Femur (tissue), 1 donor: ENCODE measurements around the gene SLC23A2.
"Not testable (repeated sequence)": the region's sequence is repeated elsewhere in the genome, so short reads cannot be mapped to it uniquely, and the experiment has no call there.

Source experiments
- DNase-seq: peaks from one replicate; pipeline ENCODE4 v3.0.0-alpha.2; 2017

SLC23A2 gene

GRCh38 chr20:4871486-4871885, 129.8 kb downstream of the SLC23A2 start:
- DNase-seq, result no peak

DNA sequence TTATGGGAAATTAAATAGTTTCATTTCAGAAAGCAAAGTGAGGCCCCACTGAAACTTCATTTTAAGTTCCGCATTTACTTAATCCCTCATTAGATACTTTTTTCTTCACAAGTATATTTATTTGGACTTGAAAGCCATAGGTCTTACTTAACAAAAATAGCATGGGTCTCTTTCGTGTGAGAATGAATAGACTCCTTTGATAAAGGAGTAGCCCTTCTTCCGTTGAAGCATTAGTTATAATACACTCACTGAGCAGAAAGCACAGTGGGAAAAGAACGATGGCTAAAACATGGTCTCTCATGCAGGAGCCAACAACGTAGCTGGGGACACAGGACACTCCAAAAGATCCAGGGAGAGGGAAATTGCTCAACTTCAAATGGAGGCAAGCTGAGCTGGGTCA, 130.4 kb downstream of the SLC23A2 start:
- no peak for DNase-seq

DNA sequence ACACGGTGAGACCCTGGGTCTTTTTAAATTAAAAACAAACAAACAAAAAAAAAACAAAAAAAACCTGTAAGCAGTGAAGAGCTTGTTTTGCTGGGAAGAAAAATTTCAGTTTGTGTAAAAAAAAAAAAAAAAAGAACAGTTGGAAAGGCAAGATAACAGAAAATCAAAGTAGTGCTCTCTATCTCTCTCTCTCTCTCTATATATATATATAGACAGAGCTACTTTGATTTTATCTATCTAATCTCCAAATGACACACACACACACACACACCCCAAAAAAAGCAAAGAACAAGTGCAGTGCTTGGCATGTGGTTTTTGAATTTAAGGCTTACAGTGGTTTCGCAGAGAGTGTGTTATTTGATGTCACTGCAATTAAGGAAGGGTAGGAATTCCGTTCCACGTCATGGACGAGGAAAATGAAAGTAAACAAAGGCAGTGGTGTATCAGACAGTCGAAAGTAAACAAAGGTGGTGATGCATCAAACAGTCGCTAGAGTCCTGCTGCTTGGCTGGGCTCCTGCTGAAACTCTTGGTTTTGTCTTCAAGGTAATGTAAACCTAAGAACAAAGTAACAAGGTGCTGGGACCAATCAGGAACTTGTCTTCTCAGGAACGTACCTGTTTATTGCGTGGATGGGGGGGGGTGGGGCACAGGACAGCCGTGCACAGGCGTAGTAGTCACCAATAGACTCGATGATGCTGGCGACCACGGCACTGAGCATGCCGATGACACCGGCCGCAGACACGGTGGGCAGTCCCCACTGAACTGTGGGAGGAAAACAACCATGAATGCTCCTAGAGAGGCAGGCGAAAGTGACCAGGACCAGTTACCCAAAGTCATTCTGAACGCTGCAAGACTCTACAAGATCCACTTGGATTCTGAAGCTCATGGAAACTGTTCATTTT, 131.8 kb downstream of the SLC23A2 start:
- DNase-seq, result no peak

DNA sequence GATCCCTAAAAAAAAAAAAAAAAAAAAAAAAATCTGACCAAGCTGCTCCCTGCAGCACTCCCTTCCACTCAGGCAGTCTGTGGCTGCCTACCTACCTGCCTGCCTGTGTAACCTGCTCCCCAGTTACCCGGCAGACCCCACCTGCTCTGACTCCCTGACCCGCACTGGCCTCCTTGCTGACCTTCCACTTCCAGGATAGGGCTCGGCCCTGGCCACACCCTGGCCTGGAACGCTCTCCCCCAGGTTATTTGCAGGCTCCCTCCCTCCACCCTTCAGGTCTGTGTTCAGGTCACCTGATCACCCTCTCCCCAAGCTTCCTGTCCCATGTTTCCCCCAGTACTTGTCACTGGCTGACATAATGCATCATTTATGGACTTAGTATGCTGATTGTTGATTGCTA, 134.3 kb downstream of the SLC23A2 start:
- DNase-seq, result no peak

GRCh38 chr20:4866429-4866828, 134.9 kb downstream of the SLC23A2 start:
- no peak for DNase-seq

- DNase-seq, result no peak
These were observed 137.0 kb downstream of the SLC23A2 start for GRCh38 chr20:4864311-4864752.

DNA sequence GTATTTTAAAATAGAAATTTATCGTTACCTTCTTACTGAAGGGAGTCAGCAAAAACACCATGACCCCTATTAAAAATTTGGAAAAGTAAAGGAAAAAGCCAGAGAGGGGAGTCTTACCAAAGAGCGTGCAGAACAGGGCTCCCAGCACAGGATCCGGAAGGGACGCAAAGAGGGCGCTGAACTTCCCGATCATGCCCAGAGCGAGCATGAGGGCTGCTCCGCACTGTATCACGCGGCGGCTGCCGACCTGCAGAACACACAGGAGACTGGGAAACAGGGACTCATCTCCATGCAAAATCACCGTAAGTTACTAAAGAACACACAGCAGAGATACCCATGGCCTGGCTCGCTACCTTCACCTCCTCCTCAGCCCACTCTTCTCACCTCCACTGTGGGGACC, 138.6 kb downstream of the SLC23A2 start:
- no peak for DNase-seq

- DNase-seq, result no peak
These were observed 139.3 kb downstream of the SLC23A2 start for GRCh38 chr20:4861961-4862360.

DNA sequence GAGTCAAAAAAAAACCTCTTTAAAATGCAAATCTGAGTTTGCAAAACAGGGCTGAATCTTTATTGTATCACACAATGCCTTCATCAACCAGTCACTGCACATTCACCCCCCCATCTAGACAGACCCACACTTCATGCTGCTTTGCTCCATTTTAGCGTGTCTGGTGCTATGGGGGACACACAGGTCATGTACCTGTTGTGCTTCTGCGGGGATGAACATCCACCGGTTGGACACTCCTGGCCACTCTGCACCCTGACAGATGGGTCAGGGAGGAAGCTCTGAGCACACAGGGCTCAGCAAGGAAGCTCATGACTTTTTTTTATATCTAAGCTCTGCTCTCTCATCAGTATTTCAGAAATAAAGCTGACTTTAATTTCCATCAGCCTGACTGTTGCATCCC, 143.3 kb downstream of the SLC23A2 start:
- DNase-seq, result no peak

- no peak for DNase-seq
These were observed 145.1 kb downstream of the SLC23A2 start for GRCh38 chr20:4856022-4856755.

DNA sequence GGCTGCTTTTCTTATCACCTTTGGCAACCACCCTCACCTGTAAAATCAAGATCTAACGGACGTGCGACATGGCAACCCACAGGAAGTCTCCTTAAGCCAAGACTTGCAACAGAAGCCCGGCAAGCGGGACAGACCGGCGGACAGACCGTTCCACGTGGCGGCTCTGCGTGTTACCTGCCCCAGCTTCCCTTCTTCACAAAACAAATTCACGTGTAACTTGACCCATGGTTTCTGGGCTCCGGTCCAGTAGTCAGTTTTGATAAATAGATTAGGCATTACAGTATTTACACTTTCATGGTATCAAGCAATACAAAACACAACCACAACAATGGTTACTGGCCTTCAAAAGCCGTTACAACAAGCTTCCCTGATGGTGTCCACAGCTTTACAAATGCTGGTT, 145.8 kb downstream of the SLC23A2 start:
- no peak for DNase-seq

DNA sequence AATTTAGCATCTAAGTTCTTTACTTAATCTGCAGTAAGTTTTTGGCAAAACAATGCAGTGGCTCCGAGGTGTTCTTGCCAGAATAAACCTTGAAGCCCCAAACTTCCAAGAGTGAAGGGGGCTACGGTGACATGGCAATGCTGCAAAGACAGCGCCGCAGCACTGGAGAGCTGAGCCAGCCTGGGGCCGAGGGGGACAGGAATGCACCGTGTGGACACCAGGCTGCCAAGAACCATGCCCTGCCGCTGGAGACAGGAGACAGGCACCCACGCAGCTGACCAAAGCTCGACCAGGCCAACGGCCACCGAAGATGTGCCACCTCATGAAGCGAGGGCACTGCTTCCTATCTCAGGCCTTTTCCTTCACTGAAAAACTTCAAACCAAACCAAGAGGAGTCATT, 146.2 kb downstream of the SLC23A2 start:
- DNase-seq, result no peak

DNA sequence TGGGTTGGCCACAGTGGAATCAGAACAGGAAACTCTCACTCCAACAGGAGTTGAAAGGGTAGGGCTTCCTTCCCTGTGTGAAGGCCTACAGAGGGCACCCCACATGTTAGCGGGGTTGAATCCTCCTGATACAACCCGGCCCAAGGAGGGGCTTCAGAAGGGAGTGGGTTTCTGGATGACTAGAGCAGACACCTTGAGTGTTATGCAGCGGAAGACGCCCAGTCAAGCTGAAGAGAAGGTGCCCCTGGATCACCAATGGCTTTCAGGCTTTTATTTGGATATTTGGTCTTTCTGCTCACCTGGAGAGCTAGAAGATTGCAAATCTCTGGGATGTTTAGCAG, 146.8 kb downstream of the SLC23A2 start:
- DNase-seq, result no peak

DNA sequence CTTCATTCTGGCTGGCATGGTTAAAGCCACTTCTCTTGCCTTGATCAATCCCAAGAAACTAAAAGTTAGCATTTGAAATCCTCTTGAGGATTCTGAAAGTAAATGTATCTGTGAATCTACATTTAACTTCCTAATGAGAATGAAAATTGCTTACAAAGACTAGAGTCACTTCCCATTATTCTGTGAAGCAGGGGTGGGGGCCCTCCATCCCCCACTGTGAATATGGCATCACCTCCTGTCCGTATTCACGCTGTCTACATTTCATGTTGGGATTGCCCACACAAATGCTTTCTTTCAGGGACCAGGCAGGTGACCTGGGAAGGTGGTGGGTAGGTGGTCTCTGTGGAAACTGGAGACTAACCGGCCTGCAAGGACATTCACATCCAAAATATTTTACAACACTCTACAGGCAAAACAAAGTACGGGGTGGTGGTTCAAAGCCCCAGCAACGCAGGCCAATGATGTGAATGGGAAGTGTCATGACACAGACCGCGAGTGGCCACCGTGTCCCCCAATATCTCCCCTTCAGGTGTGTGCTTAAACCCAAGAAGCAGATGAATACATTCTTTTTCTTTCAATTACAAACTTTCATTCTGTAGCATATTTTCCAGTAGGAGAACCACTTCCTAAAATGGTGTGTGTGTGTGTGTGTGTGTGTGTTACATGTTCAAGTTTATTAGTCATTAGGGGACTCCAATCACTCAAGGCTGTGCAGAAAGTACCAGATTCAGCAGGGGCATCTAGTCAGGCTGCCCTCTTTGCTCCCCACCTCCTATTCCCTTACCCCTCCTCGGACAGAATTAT, 147.4 kb downstream of the SLC23A2 start:
- DNase-seq, result no peak

DNA sequence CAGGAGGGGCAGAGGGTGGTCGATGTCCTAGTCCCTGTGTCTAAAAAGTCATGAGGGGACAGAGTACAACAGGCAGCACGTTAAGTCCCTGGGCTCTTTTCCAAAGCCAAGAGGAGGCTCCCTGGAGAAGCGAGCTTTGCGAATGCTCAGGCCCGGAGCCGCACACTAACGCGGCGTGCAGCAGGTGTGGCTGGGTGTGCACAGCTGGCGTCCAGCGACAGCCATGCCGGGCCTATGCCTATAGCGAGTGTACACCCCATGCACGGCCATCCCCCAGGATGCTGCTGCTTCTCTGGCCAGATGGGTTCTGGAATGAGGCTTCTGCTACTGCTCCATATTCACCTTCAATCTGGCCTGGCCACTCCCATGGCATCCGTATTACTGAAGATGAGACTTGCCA, 148.3 kb downstream of the SLC23A2 start:
- DNase-seq, result no peak

GRCh38 chr20:4850960-4851359, 150.3 kb downstream of the SLC23A2 start:
- no peak for DNase-seq

GRCh38 chr20:4848829-4849228, 152.5 kb downstream of the SLC23A2 start:
- not testable (repeated sequence) for DNase-seq

- no peak for DNase-seq
These were observed 153.3 kb downstream of the SLC23A2 start for GRCh38 chr20:4848041-4848440.

- DNase-seq, result no peak
These were observed 154.5 kb downstream of the SLC23A2 start for GRCh38 chr20:4846821-4847220.

- DNase-seq, result no peak
These were observed 156.4 kb downstream of the SLC23A2 start for GRCh38 chr20:4844751-4845465.

DNA sequence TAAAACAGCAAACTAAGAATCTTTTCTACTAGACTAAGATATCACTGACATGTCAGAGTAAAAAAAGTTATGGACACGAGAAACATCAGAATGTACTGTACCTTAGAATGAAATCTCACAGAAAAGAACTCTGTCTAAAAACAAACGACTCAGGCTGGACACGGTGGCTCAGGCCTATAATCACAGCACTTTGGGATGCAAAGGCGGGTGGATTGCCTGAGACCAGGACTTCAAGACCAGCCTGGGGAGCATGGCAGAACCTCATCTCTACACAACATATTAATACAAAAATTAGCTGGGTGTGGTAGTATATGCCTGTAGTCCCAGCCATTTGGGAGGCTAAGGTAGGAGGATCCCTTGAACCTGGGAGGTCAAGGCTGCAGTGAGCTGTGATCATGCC, 157.0 kb downstream of the SLC23A2 start:
- DNase-seq, result no peak

DNA sequence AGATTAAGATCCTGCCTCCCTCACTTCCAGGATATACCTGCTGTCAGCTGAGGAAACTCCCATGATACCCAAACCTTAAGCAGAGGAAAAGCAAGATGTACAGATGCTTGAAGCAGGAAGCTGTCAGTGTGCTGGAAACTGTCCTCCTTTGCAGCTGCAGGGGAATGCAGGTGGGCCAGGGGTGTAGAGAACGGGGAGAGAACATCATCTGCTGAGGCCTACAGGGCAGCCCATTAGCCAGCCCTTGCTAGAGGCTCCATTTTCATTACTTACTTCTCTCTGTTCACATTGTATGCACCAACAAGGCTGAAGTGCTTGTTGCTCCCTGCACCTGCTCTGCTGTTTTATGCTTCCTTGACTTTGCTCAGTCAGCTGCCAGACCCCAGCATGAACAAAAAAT, 160.5 kb downstream of the SLC23A2 start:
- DNase-seq, result no peak

GRCh38 chr20:4838526-4838925, 162.8 kb downstream of the SLC23A2 start:
- no peak for DNase-seq
